ENCODE data around the gene APOB.

The APOB gene
- 0 reads per million in 2 donors for total RNA-seq

- DNase-seq, result no peak
These were observed at the start of gene APOB for GRCh38 chr2:21043744-21044532. Gene APOB, minus strand, starts transcription at chr2:21044073. Its CDS starts 128 bp downstream, at chr2:21043945.

DNA sequence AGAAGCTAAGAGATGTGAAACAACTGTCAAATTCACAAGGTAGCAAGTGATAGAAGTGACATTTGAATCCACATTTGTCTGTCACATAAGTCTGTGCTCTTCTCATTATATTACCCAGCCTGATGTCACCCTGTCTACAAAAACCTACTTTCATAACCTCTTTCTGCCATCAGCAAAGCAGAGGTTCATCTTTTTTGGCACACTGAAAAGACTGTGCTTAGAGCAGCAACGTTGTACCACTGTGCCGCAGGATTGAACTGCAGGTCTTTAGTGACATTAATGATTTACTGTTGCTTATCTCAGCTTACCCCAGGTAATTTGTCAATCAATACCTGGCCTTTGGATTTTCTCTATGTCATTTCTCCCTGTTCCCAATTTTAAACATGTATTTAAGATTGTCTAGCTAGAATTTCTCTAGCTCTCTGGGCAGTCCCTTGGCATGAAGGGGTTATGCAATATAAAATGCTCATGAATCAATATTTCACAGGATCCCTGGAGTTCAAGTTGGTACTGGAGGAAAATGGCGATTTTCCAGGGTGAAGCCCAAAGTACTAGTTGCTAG is 48.5 kb upstream of the APOB start:
- DNase-seq, result no peak

- DNase-seq, result no peak
These were observed 40.5 kb upstream of the APOB start for GRCh38 chr2:21084401-21084800.

- DNase-seq, result no peak
These were observed 39.6 kb upstream of the APOB start for GRCh38 chr2:21083482-21083881.

- no peak for DNase-seq
These were observed 34.4 kb upstream of the APOB start for GRCh38 chr2:21078296-21078695.

DNA sequence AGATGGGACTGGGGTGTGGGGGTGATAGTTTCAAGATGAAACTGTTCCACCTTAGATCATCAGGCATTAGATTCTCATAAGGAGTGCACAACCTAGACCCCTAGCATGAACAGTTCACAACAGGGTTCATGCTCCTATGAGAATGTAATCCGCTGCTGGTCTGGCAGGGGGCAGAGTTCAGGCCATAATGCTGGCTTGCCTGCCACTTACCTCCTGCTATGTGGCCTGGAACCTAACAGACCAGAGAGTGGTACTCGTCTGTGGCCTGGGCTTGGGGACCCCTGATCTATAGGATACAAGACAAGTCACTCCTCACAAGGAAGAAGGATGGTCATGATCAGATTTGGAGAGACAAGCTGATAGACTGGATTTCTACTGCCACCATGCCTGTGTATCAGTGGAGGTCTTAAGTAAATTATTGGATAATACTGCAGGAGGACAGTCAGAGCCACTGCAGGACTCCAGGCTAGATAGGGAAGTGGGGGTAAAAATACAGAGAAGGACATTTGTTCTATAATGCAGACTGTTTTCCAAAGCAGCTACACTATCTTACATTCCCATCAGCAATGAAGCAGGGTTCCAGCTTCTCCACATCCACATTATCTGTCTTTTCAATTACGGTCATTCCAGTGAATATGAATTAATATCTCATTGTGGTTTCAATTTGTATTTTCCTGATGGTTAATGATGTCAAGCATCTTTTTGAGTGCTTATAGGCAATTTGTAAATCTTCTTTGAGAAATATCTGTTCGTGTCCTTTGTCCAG is 28.8 kb upstream of the APOB start:
- no peak for DNase-seq

DNA sequence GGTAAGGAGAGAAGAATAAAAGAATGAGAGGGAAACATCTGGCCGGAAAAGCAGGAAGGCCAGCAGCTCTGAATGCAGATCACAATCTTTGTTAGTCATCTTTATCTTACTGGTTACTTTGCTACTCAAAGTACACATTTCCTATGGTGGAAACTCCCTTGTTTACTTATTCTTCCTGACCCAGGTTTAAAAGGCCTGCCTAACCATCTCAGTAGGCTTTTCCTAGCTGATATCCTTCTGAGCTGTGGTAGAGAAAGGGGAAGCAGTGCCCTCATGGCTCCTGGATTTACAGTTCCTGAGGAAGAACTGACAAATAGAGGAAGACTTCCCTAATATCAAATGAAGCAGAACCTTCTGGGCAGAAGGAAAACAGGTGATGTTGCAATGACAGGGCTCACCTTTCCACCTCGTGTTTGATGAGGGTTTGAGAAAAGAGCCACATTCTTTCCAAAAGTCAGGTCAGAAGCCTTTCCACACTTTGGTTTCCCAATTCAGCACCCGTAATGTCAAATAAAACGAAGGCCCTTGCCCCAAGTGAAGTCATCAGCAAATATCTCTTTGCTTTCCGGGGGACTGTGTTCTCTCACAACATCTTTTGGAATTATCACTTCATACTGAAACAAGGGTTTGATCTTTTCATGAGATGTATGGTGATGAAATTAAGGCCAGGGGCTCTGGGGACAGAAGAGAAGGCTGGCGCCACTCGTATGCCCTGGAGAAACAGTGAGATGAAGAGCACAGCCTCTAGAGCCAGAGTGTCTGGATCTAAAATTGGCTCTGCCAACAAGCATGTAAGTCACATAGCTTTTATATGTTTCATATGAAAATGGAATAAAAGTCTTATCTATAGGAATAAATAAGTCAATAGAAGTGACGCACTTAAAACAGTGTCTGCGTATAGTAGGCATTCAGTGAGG is 26.7 kb upstream of the APOB start:
- DNase-seq, result no peak

GRCh38 chr2:21069746-21070340 is 26.0 kb upstream of the APOB start:
- no peak for DNase-seq

DNA sequence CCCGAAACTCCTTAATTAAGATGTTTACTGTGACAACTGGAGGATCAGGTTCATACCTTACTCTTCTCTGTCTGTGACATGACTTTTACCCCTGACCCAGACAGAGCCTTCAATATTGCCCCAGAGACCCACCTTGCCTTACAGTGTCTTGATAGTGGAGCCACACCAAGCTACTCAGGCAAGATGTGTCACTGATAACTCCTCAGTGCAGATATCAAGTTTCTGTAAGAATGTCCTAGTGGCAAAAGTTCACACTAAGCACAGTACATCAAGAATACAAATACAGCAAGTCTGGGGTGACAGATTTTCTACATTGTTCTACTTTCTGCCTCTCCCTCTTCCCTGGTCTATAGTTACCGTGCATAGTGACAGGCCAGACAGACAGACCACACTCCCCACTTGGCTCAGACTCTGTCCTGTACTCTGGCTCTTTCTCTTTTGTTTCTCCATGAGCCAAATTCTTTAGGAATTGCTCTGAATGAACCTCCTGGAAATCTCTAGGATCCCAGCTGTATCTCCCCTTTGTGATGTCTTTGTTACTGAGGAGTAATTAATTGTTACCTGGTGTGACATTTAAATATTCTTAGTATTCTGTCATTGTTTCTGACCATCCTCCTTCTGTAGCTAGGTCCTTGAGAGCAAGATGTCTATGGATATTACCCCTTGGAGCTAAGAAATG is 24.1 kb upstream of the APOB start:
- no peak for DNase-seq

- DNase-seq, result no peak
These were observed 23.3 kb upstream of the APOB start for GRCh38 chr2:21067125-21067524.

GRCh38 chr2:21059885-21060610 is 16.2 kb upstream of the APOB start:
- no peak for DNase-seq

DNA sequence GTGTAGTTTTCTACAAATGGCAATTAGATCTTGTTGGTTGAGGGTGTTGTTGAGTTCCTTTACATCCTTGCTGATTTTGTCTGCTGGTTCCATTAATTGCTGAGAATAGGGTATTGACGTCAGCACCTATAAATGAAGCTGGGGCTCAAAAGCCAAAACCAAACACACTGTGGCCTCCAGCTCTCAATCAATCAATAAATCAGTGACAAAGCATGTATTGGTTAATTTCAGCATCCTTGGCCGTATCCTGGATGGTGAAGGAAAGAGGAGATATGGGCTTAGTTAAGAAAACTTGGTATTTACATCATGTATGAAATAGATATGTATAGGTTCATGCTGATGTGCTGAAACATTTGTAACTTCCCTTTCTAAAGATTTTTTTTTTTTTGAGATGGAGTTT is 13.2 kb upstream of the APOB start:
- DNase-seq, result no peak

GRCh38 chr2:21055879-21056790 is 12.3 kb upstream of the APOB start:
- no peak for DNase-seq

DNA sequence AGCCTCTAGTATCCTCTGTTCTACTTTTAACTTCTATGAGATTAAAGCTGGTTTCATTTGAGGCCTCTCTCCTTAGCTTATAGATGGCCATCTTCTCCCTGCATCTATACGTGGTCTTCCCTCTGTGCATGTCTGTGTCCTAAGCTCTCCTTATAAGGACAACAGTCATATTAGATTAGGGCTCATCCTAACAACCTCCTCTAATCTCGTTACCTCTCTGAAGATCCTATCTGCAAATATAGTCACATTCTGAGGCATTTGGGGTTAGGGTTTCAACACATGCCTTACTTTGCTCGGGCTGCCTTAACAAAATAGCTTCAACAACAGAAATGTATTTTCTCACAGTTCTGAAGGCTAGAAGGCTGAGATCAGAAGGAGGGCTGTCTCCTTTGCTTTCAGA is 11.6 kb upstream of the APOB start:
- DNase-seq, result no peak

DNA sequence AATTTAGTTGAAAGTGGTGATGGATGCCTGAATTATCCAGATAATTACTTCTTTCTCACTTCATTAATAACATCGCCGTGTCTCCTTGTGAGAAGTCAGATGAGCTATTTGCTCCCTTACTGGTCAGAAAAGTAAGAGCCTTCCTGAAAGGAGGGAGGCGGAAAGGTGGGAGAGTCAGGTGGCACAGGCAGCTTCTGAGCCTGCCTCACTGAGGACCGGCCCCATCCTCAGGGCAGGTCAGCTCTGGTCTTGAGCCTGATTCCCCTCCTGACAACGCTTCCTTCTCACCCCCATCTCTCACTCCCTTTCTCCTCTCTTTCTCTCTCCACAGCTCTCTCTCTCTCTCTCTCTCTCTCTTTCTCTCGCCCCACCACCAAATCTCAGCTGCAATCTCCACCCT is 10.1 kb upstream of the APOB start:
- no peak for DNase-seq

DNA sequence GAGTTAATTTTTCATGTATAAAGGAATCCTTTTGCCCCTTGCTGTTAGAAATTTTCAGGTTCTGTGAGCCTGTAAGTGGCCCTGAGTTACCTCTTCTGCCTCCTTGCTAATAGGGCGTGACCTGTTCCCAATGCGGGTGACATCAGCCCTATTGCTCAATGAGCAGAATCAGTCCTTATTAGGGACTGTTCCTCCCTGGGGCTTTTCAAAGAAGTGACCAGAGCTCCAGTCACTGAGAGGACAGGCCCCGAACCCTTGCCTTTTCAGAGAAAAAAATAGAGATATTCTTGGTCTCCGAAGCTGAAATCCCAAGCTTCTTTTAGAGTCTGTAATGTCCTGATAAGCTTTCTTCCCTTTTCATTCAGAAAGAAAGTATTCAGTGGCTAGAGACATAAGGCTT is 8.2 kb upstream of the APOB start:
- DNase-seq, result no peak

GRCh38 chr2:21050164-21050563 is 6.3 kb upstream of the APOB start:
- DNase-seq, result no peak

- no peak for DNase-seq
These were observed 3.5 kb upstream of the APOB start for GRCh38 chr2:21047141-21048009.

DNA sequence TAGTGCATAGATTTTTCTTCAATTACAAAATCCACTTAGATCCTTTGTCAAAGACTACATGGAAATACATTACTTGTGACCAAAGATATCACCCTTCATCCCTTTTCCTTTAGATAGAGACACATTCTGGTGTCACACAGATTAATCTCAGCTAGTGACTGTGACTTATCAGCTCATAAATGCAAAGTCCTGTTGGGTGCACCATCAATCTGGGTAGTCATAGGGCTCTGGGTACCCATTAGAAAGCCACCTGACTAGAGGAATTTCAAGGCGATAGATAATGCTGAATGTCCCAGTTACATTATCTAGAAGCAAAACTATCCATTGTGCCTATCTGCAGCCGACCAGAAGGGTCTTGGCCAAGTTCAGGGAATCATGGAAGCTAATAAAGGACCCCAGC is 2.6 kb upstream of the APOB start:
- no peak for DNase-seq

Measured in T-helper 2 cell (primary cell).